GM23248 (cell line): Measurements from ENCODE around the gene PLCB1.

Experiments
- EZH2 ChIP-seq: fragments of 200-600 bp; sonication (generic); IDR thresholded peaks from 2 replicates; pipeline ENCODE4 v1.6.1; 2018; ENCODE audit warnings: antibody characterized with exemption, mild to moderate bottlenecking; ENCODE audit not compliant: insufficient read depth, poor library complexity, severe bottlenecking
- EZH2phosphoT487 ChIP-seq: fragments of 200-600 bp; sonication (generic); IDR thresholded peaks from 2 replicates; pipeline ENCODE4 v1.6.1; 2018; ENCODE audit warnings: antibody characterized with exemption, moderate library complexity, mild to moderate bottlenecking, low read depth; ENCODE audit not compliant: insufficient read depth

DNA sequence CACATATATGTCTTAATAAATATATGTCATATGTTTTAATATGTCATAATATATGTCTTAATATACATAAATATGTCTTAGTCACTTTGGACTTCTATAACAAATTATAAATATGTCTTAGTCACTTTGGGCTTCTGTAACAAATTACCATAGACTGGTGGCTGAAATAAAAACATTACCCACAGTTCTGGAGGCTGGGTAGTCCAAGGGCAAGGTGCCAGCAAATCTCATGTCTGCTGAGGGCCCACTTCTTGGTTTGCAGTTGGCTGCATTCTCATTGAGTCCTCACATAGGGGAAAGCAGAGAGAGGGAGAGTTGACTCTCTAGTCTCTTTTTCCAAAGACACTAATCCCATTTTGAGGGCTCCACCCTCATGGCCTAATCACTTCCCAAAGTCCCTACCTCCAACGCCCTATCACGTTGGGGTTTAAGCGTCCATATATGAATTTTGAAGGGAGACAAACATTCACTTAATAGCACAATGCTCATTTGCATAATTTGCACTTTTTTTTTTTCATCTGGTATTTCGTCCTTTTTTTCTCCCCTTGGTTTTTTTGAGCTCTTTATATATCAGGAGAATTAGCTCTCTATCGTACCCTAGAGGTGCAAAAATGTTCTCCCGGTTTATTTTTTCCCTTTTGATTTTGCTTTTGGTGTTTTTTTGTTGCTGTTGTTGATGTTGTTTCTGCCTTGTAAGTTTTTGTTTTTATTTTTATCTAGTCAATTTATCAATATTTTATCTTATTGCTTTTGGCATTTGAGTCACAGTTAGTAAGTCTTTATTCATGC lies 266.4 kb downstream of the PLCB1 start:
- TF ChIP-seq EZH2phosphoT487 (no peak), EZH2 (no peak)
